AG09309 (cell line): ENCODE data around the gene IL26.

Source experiments
- DNase-seq: peaks from one replicate; pipeline ENCODE4 v3.0.0-alpha.2; 2010; ENCODE audit warnings: low read depth
- H3K4me3 ChIP-seq: 2 replicates; pipeline ENCODE4 v1.5.1; 2011; ENCODE audit warnings: mild to moderate bottlenecking, low read depth, low read length, moderate library complexity; ENCODE audit not compliant: control insufficient read depth
- CTCF ChIP-seq: IDR thresholded peaks from 2 replicates; pipeline ENCODE4 v1.5.1; 2011; ENCODE audit warnings: mild to moderate bottlenecking, low read depth, low read length, inconsistent platforms; ENCODE audit not compliant: insufficient read depth, control insufficient read depth; ENCODE audit errors: missing control alignments

Gene IL26

GRCh38 chr12:68267892-68268396 lies 42.3 kb upstream of the IL26 start:
- no peak for TF ChIP-seq CTCF
- DNase-seq, result peak; percentile 87
- no peak overlapping the region for H3K4me3 ChIP-seq

- H3K4me3 ChIP-seq, result no peak overlapping the region
- DNase-seq, result no peak
- TF ChIP-seq CTCF, result no peak
These were observed 39.2 kb upstream of the IL26 start for GRCh38 chr12:68264857-68265256.

GRCh38 chr12:68264158-68264855 lies 38.7 kb upstream of the IL26 start:
- DNase-seq, result no peak
- no peak overlapping the region for H3K4me3 ChIP-seq
- TF ChIP-seq CTCF, result no peak

- no peak for TF ChIP-seq CTCF
- no peak for DNase-seq
- H3K4me3 ChIP-seq, result no peak overlapping the region
These were observed 37.8 kb upstream of the IL26 start for GRCh38 chr12:68263366-68263765.

- no peak overlapping the region for H3K4me3 ChIP-seq
- DNase-seq, result no peak
- TF ChIP-seq CTCF, result no peak
These were observed 36.3 kb upstream of the IL26 start for GRCh38 chr12:68261896-68262295.

GRCh38 chr12:68260153-68260552 lies 34.5 kb upstream of the IL26 start:
- no peak for TF ChIP-seq CTCF
- H3K4me3 ChIP-seq, result no peak overlapping the region
- no peak for DNase-seq

- H3K4me3 ChIP-seq, result no peak overlapping the region
- no peak for DNase-seq
- no peak for TF ChIP-seq CTCF
These were observed 33.8 kb upstream of the IL26 start for GRCh38 chr12:68259318-68259940.
